ENCODE measurements around the gene GOLGA7B. TPM values are rescaled to one million over a fixed set of nuclear protein-coding genes. Genes with fewer than 3 reads are reported as not detected.

Gene GOLGA7B
- total RNA-seq, 4 donors from 2014 or later: 0.30 to 3.3 (median 1.7) TPM

DNA sequence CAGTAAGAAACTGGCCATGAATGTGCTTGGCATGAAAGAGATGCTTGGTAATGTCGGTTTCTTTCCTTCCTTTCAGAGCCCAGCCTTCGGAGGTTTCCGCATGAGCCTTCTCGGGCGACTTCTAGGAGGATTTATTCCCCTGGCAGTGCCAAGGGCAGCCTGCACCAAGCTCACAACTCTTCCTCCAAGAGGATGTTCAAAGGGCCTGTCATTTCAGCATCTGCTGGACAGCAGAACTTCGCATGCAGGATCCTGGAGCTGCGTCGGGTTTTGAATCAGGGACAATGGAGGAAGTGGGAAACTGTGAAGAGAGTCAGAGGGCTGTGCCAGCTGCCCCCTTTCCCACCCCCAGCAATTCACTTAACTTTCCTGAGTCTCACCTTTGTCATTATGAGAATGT, 21.3 kb downstream of the GOLGA7B start:
- TF ChIP-seq CTCF (IDR thresholded peaks at IDR 0.05) (no peak), POLR2A (IDR thresholded peaks at IDR 0.05) (no peak)
- DNase-seq: no peak
- Histone ChIP-seq H3K4me1 (peaks cover 0 to 50% (median 30%) of the 10 kb centered on the region in 3 donors), H3K4me3 (no peak overlapping the region), H3K9me3 (no peaks in the 10 kb centered on the region), H3K27ac (no peak overlapping the region), H3K36me3 (no peaks in the 10 kb centered on the region), H3K27me3 (peaks cover 0 to 23% (median 0%) of the 10 kb centered on the region in 4 donors)
- intact Hi-C loops (cut with DNase I): no loop called here
- WGBS, 2 donors: 76 to 87% methylated on average over 5 to 8 of the region's 8 CpGs

- TF ChIP-seq POLR2A (IDR thresholded peaks at IDR 0.05) (no peak), CTCF (IDR thresholded peaks at IDR 0.05) (no peak)
- Histone ChIP-seq H3K27ac (peak overlapping the region in 3 of 4 donors; percentile 5 to 58 (median 24)), H3K4me3 (no peak overlapping the region), H3K36me3 (no peaks in the 10 kb centered on the region), H3K9me3 (no peaks in the 10 kb centered on the region), H3K27me3 (peaks cover 0 to 23% (median 0%) of the 10 kb centered on the region in 4 donors), H3K4me1 (peaks cover 0 to 45% (median 30%) of the 10 kb centered on the region in 3 donors)
- no peak for DNase-seq
- 7 to 29% methylated on average over 3 to 5 of the region's 6 CpGs for WGBS, 2 donors
- intact Hi-C loops (cut with DNase I): no loop called here
Observed at GRCh38 chr10:97873569-97873968, 23.9 kb downstream of the GOLGA7B start.

- H3K4me3 ChIP-seq: no peak overlapping the region
- no peak for DNase-seq
- TF ChIP-seq POLR2A (IDR thresholded peaks at IDR 0.05): no peak
- no peak for TF ChIP-seq CTCF (IDR thresholded peaks at IDR 0.05)
- H3K27me3 ChIP-seq: peaks cover 0 to 23% (median 0%) of the 10 kb centered on the region in 4 donors
- H3K9me3 ChIP-seq: no peaks in the 10 kb centered on the region
- 32 to 38% methylated on average over 5 to 6 of the region's 6 CpGs for WGBS, 2 donors
- peak overlapping the region in 2 of 4 donors; percentile 32 to 58 for H3K27ac ChIP-seq
- peaks cover 0 to 37% (median 22%) of the 10 kb centered on the region in 3 donors for H3K4me1 ChIP-seq
- H3K36me3 ChIP-seq: no peaks in the 10 kb centered on the region
- intact Hi-C loops (cut with DNase I): no loop called here
Observed at GRCh38 chr10:97874332-97874731, 24.7 kb downstream of the GOLGA7B start.

- 6 to 83% methylated on average over 1 to 2 of the region's 7 CpGs for WGBS, 2 donors
- no peak for TF ChIP-seq POLR2A (IDR thresholded peaks at IDR 0.05)
- no peak for TF ChIP-seq CTCF (IDR thresholded peaks at IDR 0.05)
- intact Hi-C loops (cut with DNase I): no loop called here
Observed at GRCh38 chr10:97875391-97875790, 25.7 kb downstream of the GOLGA7B start.

GRCh38 chr10:97876402-97876801, 26.8 kb downstream of the GOLGA7B start:
- H3K4me1 ChIP-seq: peaks cover 0 to 31% (median 18%) of the 10 kb centered on the region in 3 donors
- TF ChIP-seq POLR2A (IDR thresholded peaks at IDR 0.05) (no peak), CTCF (IDR thresholded peaks at IDR 0.05) (no peak)
- no peak for DNase-seq
- no peaks in the 10 kb centered on the region for H3K9me3 ChIP-seq
- H3K36me3 ChIP-seq: no peaks in the 10 kb centered on the region
- no peak overlapping the region for H3K4me3 ChIP-seq
- H3K27me3 ChIP-seq: peaks cover 0 to 6% (median 0%) of the 10 kb centered on the region in 4 donors
- H3K27ac ChIP-seq: no peak overlapping the region
- WGBS, 2 donors: 61 to 65% methylated on average over 4 of the region's 4 CpGs
- intact Hi-C loops (cut with DNase I): no loop called here

More at GRCh38 chr10:97875391-97875790, 25.7 kb downstream of the GOLGA7B start:
- H3K4me3 ChIP-seq: no peak overlapping the region
- no peak overlapping the region for H3K27ac ChIP-seq
- no peaks in the 10 kb centered on the region for H3K36me3 ChIP-seq
- peaks cover 0 to 31% (median 18%) of the 10 kb centered on the region in 3 donors for H3K4me1 ChIP-seq
- no peaks in the 10 kb centered on the region for H3K9me3 ChIP-seq
- H3K27me3 ChIP-seq: peaks cover 0 to 15% (median 0%) of the 10 kb centered on the region in 4 donors
- DNase-seq: no peak
